Gastroesophageal sphincter (tissue), 4 donors: ENCODE measurements around the gene TMEM50B. TPM values are rescaled to one million over a fixed set of nuclear protein-coding genes. Genes with fewer than 3 reads are reported as not detected.

ENCODE experiments used
- ATAC-seq: fragments of 150-250 bp; one replicate; pipeline ENCODE4 v1.9.1; 2016; ENCODE audit warnings: mild to moderate bottlenecking, moderate library complexity
- H3K27ac ChIP-seq, 4 donors: fragments of 200-600 bp; sonication (generic) in 3 of 4; 1 replicate in 3 of 4; 2 replicates in 1 of 4; pipeline ENCODE4 v1.5.1; 2016 to 2019
- H3K27me3 ChIP-seq: fragments of 200-600 bp; sonication (generic); one replicate; pipeline ENCODE4 v1.5.1; 2019
- H3K36me3 ChIP-seq, 2 donors: fragments of 200-600 bp; sonication (generic); one replicate each; pipeline ENCODE4 v1.5.1; 2019; ENCODE audit warnings: control low read depth in 1 of 2
- H3K4me1 ChIP-seq, 3 donors: fragments of 200-600 bp; sonication (generic); 1 replicate in 2 of 3; 2 replicates in 1 of 3; pipeline ENCODE4 v1.5.1; 2016 to 2019; ENCODE audit warnings: control low read depth in 2 of 3
- H3K4me3 ChIP-seq, 2 donors: fragments of 200-600 bp; sonication (generic); one replicate each; pipeline ENCODE4 v1.5.1; 2019; ENCODE audit warnings: mild to moderate bottlenecking in 1 of 2, moderate library complexity in 1 of 2
- H3K9me3 ChIP-seq, 3 donors: fragments of 200-600 bp; sonication (generic); one replicate each; pipeline ENCODE4 v1.5.1; 2017 to 2019; ENCODE audit warnings: control low read depth in 2 of 3
- EP300 ChIP-seq: sonication (generic); formaldehyde crosslinking; IDR thresholded peaks from one replicate; pipeline ENCODE4 v1.6.1; 2017; ENCODE audit warnings: antibody characterized with exemption, mild to moderate bottlenecking
- POLR2A ChIP-seq, 2 donors: fragments of 450-650 bp; IDR thresholded peaks; one replicate each; pipeline ENCODE4 v1.6.1; 2017; ENCODE audit warnings: antibody characterized with exemption in 2 of 2, mild to moderate bottlenecking in 2 of 2, moderate library complexity in 1 of 2
- POLR2AphosphoS5 ChIP-seq: sonication (generic); formaldehyde crosslinking; IDR thresholded peaks from one replicate; pipeline ENCODE4 v1.6.1; 2017; ENCODE audit warnings: antibody characterized with exemption
- WGBS, 2 donors: methylation state at CpG; one replicate each; pipeline ENCODE4 v1.1.5; 2018; ENCODE audit warnings: low coverage in 1 of 2; 5-methylcytosine and 5-hydroxymethylcytosine counted together
- total RNA-seq, 4 donors: library from RNA; depleted of rRNA; stranded (reverse); fragments of >200 nt; gene quantifications; one replicate each; pipeline ENCODE4 v1.1.0, GENCODE V29; 2016
- TF ChIP-seq, protein P1 (sequence below), 4 experiments: fragments of 200-600 bp in 2 of 4; fragments of 450-650 bp in 2 of 4; sonication (generic) in 1 of 4; IDR thresholded peaks; one replicate each; pipeline ENCODE4 v1.5.1; 2017 to 2019; ENCODE audit warnings: antibody characterized with exemption in 4 of 4, mild to moderate bottlenecking in 2 of 4, moderate library complexity in 2 of 4

Gene TMEM50B
- total RNA-seq, 4 donors from 2014 or later, result 56.4 to 175 (median 90.0) TPM

DNA sequence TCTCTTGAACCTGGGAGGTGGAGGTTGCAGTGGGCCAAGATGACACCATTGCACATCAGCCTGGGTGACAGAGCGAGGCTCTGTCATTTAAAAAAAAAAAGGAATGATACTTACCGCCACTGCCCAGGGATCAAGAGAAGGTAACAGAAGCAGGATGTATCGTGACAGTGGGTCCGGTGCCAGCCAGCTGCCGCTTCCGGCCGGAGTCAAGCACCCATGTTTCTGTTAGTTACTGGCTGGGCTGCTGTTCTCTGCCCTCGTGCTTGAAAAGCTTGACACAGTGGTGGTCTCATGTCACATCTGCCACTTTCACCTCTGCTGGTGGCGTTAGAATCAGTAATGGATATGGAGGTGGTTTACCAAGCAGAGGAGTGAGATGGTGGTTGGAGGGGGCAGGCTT is 55.6 kb downstream of the TMEM50B start:
- WGBS, 2 donors, result 90 to 93% methylated on average over 6 to 8 of the region's 9 CpGs
- ATAC-seq, result no peak
- no peaks in the 10 kb centered on the region for H3K9me3 ChIP-seq
- no peaks in the 10 kb centered on the region for H3K27me3 ChIP-seq
- H3K4me1 ChIP-seq, result peaks cover 0 to 11% (median 10%) of the 10 kb centered on the region in 3 donors
- peaks cover 0 to 96% of the 10 kb centered on the region in 2 donors for H3K36me3 ChIP-seq
- no peak overlapping the region for H3K27ac ChIP-seq
- TF ChIP-seq EP300 (no peak), POLR2AphosphoS5 (no peak), POLR2A (IDR thresholded peaks at IDR 0.05) (no peak)
- TF ChIP-seq, protein P1, sequence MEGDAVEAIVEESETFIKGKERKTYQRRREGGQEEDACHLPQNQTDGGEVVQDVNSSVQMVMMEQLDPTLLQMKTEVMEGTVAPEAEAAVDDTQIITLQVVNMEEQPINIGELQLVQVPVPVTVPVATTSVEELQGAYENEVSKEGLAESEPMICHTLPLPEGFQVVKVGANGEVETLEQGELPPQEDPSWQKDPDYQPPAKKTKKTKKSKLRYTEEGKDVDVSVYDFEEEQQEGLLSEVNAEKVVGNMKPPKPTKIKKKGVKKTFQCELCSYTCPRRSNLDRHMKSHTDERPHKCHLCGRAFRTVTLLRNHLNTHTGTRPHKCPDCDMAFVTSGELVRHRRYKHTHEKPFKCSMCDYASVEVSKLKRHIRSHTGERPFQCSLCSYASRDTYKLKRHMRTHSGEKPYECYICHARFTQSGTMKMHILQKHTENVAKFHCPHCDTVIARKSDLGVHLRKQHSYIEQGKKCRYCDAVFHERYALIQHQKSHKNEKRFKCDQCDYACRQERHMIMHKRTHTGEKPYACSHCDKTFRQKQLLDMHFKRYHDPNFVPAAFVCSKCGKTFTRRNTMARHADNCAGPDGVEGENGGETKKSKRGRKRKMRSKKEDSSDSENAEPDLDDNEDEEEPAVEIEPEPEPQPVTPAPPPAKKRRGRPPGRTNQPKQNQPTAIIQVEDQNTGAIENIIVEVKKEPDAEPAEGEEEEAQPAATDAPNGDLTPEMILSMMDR (IDR thresholded peaks at IDR 0.05), result no peak
- H3K4me3 ChIP-seq, result no peak overlapping the region

DNA sequence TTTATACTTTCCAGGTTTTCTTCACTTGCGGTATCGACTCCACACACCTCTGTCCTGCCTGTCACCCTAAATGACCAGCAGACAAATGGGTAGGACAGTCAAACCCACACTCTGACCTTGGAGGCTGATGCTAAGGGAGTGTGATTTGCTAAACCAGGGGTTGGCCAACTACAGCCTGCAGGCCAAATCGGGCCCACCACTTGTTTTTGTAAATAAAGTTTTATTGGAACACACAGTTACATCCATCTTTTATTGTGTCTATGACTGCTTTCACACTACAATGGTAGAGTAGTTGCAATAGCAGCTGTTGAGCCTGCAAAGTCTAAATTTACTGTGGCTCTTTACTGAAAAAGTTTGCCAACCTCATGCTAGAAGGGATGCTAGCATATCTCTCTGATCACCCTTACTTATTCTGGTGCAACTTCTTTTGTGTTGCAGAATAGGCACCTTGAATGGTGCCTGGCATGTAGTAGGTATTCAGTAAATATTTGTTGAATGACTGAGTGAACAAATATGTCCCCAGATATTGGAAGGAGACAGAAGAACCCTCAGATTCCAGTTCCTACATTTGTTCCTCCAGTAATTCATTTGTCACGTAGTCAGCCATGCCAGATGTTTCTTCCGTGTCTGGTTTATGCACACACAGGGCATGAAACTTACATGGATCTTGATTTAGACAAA is 57.9 kb downstream of the TMEM50B start:
- no peak for ATAC-seq
- no peak for TF ChIP-seq EP300
- TF ChIP-seq POLR2AphosphoS5, result no peak
- no peak for TF ChIP-seq POLR2A (IDR thresholded peaks at IDR 0.05)
- TF ChIP-seq, protein P1 (IDR thresholded peaks at IDR 0.05), result no peak
- peaks cover 0 to 94% of the 10 kb centered on the region in 2 donors for H3K36me3 ChIP-seq
- H3K27ac ChIP-seq, result no peak overlapping the region
- no peaks in the 10 kb centered on the region for H3K27me3 ChIP-seq
- no peak overlapping the region for H3K4me3 ChIP-seq
- no peaks in the 10 kb centered on the region for H3K9me3 ChIP-seq
- H3K4me1 ChIP-seq, result peaks cover 0 to 26% (median 10%) of the 10 kb centered on the region in 3 donors
- WGBS, 2 donors, result 98% methylated on average over 3 to 5 of the region's 5 CpGs

DNA sequence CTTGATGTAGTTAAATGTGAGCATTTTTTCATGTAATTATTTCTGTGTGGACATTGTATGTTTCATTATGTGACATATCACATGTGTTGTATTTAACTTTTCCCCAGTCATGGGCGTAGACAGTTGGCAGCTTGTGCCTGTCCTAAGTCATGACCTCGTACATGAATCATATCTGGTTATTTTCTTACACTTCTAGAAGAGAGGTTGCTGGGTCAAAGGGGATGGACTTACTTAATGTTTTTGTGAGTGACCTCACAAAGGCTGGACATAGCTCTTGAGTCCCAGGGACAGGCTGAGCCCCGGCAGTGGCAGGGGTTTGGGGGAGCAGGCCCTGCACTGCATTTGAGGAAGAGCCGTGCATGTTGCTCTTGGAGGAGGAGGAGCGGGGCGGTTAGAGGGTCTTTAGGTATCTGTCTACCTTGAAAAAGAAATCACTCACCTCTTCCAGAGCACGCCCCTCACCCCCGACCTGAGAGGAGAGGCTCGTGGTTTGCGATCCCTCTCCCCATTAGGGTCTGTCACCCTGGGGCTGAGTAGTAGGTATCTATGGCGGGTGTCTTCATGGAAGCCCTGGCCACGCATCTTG is 60.1 kb downstream of the TMEM50B start:
- Histone ChIP-seq H3K4me1 (peaks cover 0 to 26% (median 10%) of the 10 kb centered on the region in 3 donors), H3K36me3 (peaks cover 0 to 92% of the 10 kb centered on the region in 2 donors), H3K9me3 (no peaks in the 10 kb centered on the region), H3K27me3 (no peaks in the 10 kb centered on the region), H3K4me3 (no peak overlapping the region), H3K27ac (peak overlapping the region in 3 of 4 donors; percentile 53 to 80 (median 72))
- ATAC-seq, result peak; percentile 95
- WGBS, 2 donors, result 51 to 59% methylated on average over 2 to 7 of the region's 12 CpGs
- TF ChIP-seq POLR2AphosphoS5, result peak; percentile 67
- TF ChIP-seq, protein P1 (IDR thresholded peaks at IDR 0.05), result no peak
- TF ChIP-seq POLR2A (IDR thresholded peaks at IDR 0.05), result no peak
- no peak for TF ChIP-seq EP300

DNA sequence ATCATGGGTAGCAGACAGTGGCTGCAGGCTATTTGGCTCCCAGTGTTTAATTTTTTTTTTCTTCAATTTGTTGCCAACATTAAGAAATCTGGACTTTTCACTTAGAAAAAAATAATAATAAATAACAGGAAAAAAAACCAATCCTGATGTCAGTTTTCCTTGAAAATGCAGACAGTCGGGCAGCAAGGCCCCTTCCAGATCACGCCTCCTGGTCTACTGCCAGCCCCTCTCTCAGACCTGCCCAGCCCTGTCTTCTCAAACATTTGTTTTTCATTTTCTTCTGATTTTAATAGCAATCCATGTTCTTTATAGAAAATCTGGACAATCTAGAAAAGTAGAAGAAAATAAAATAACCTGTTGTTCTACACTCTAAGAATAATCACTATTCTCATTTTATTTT is 61.1 kb downstream of the TMEM50B start:
- no peak overlapping the region for H3K4me3 ChIP-seq
- H3K36me3 ChIP-seq, result peaks cover 0 to 90% of the 10 kb centered on the region in 2 donors
- ATAC-seq, result peak; percentile 69
- H3K9me3 ChIP-seq, result no peaks in the 10 kb centered on the region
- peaks cover 0 to 32% (median 10%) of the 10 kb centered on the region in 3 donors for H3K4me1 ChIP-seq
- peak overlapping the region in 2 of 4 donors; percentile 53 to 72 for H3K27ac ChIP-seq
- WGBS, 2 donors, result 54 to 58% methylated on average over 2 of the region's 2 CpGs
- TF ChIP-seq POLR2AphosphoS5, result no peak
- no peaks in the 10 kb centered on the region for H3K27me3 ChIP-seq

DNA sequence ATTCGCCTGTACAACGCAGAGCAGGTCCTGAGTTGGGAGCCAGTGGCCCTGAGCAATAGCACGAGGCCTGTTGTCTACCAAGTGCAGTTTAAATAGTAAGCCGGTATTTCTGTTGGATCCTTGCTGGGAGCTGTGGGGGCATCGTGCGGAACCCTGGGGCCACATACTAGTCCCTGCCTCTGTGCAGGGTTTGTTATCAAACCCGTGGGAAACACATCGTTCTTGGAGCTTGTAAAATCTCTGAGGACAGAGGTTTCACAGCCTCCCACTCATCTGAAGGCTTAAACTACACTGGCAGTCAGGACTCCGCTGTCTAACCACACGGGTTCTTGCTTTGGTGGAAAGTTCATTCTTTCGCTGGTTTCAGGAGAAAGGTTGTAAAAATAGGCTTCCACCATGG is 64.8 kb downstream of the TMEM50B start:
- no peaks in the 10 kb centered on the region for H3K9me3 ChIP-seq
- ATAC-seq, result no peak
- no peaks in the 10 kb centered on the region for H3K27me3 ChIP-seq
- H3K27ac ChIP-seq, result no peak overlapping the region
- H3K36me3 ChIP-seq, result peaks cover 0 to 68% of the 10 kb centered on the region in 2 donors
- H3K4me1 ChIP-seq, result peaks cover 0 to 59% (median 13%) of the 10 kb centered on the region in 3 donors
- TF ChIP-seq EP300 (no peak), POLR2AphosphoS5 (no peak), POLR2A (IDR thresholded peaks at IDR 0.05) (no peak)
- TF ChIP-seq, protein P1 (IDR thresholded peaks at IDR 0.05), result no peak
- H3K4me3 ChIP-seq, result no peak overlapping the region
- 96 to 98% methylated on average over 5 of the region's 11 CpGs for WGBS, 2 donors
